Mesangial cell (primary cell): ENCODE measurements around the gene FMO3. TPM values are rescaled to one million over a fixed set of nuclear protein-coding genes. Genes with fewer than 3 reads are reported as not detected.

Source experiments
- total RNA-seq: library from RNA; depleted of rRNA; stranded (reverse); fragments of >200 nt; gene quantifications from 2 replicates; pipeline ENCODE4 v1.2.3, GENCODE V29; 2015

The FMO3 gene
- 0.13 TPM in 1 of 2 replicates, not detected in the other for total RNA-seq

DNA sequence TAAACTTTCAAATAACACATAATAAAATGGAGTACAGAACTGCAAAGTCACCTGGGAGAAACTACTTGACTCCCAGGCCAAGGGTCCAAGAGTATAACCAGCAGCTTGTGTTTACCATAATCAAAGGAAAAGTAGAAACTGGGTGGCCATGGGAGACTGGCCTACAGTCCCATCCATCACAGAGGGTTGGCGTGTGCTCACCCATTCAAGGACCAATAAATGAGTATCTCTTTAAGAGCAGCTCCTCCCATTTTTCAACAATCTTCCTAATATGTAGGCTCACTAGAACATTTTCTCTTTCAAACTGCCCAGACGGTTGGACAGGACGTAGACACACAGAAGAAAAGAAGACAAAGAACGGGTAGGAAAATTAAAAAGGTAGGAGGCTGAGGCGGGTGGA, at the start of gene FMO3:
Gene FMO3 (plus strand): TSS at position 302 of the 400 bp plus-strand sequence. CDS start 1,754 bp downstream, outside the sequence.

Other genes starting within 250 kb of the FMO3 start
- gene MROH9, start 155.4 kb upstream of the FMO3 start, total RNA-seq: not detected in 2 replicates
- gene FMO2, start 94.4 kb downstream of the FMO3 start, total RNA-seq: not detected in 2 replicates
- gene FMO1, start 157.6 kb downstream of the FMO3 start, total RNA-seq: not detected in 2 replicates
- 0.49 and 1.0 TPM in 2 replicates for gene FMO4, start 223.3 kb downstream of the FMO3 start, total RNA-seq